GM18498 (cell line): ENCODE results near the gene DAP.

Source experiments
- ATAC-seq: cut with Tn5 transposase; IDR thresholded peaks from one replicate; pipeline ENCODE4 v1.9.1; 2021; ENCODE audit warnings: mild to moderate bottlenecking, moderate library complexity; ENCODE audit not compliant: unreplicated experiment

The DAP gene

GRCh38 chr5:10761933-10762775, 1.1 kb upstream of the DAP start:
- ATAC-seq, result no peak

- ATAC-seq, result no peak
These were observed 181 bp downstream of the DAP start for GRCh38 chr5:10760921-10761184.

- peak; percentile 39 for ATAC-seq
These were observed 726 bp downstream of the DAP start for GRCh38 chr5:10760096-10760920.

GRCh38 chr5:10759111-10759510, 1.9 kb downstream of the DAP start:
- no peak for ATAC-seq

- ATAC-seq, result no peak
These were observed 3.0 kb downstream of the DAP start for GRCh38 chr5:10757922-10758555.

- no peak for ATAC-seq
These were observed 4.0 kb downstream of the DAP start for GRCh38 chr5:10757043-10757442.

- ATAC-seq, result no peak
These were observed 4.5 kb downstream of the DAP start for GRCh38 chr5:10756549-10756948.

GRCh38 chr5:10753178-10753577, 7.9 kb downstream of the DAP start:
- ATAC-seq, result no peak

GRCh38 chr5:10752451-10752850, 8.6 kb downstream of the DAP start:
- no peak for ATAC-seq

- ATAC-seq, result no peak
These were observed 10.1 kb downstream of the DAP start for GRCh38 chr5:10750909-10751308.

- no peak for ATAC-seq
These were observed 13.1 kb downstream of the DAP start for GRCh38 chr5:10747678-10748622.

- ATAC-seq, result no peak
These were observed 14.3 kb downstream of the DAP start for GRCh38 chr5:10746711-10747110.

GRCh38 chr5:10745133-10745532, 15.9 kb downstream of the DAP start:
- ATAC-seq, result no peak

GRCh38 chr5:10744681-10745080, 16.4 kb downstream of the DAP start:
- ATAC-seq, result no peak

GRCh38 chr5:10743951-10744350, 17.1 kb downstream of the DAP start:
- ATAC-seq, result no peak

GRCh38 chr5:10743526-10743925, 17.5 kb downstream of the DAP start:
- no peak for ATAC-seq

- ATAC-seq, result no peak
These were observed 19.4 kb downstream of the DAP start for GRCh38 chr5:10741661-10742060.

GRCh38 chr5:10740384-10740783, 20.6 kb downstream of the DAP start:
- ATAC-seq, result no peak

- ATAC-seq, result no peak
These were observed 23.2 kb downstream of the DAP start for GRCh38 chr5:10737880-10738279.

GRCh38 chr5:10736808-10737207, 24.2 kb downstream of the DAP start:
- no peak for ATAC-seq

- peak; percentile 2 for ATAC-seq
These were observed 24.7 kb downstream of the DAP start for GRCh38 chr5:10736354-10736753.
